Measurements from ENCODE around the gene ZNF182. TPM values are rescaled to one million over a fixed set of nuclear protein-coding genes. Genes with fewer than 3 reads are reported as not detected.

The ZNF182 gene
- total and polyA plus RNA-seq, 9 of the 15 experiments (the other 6 are each of a cell fraction or from before 2014, with no cell fraction given), result 0.59 to 5.0 (median 3.9) TPM

DNA sequence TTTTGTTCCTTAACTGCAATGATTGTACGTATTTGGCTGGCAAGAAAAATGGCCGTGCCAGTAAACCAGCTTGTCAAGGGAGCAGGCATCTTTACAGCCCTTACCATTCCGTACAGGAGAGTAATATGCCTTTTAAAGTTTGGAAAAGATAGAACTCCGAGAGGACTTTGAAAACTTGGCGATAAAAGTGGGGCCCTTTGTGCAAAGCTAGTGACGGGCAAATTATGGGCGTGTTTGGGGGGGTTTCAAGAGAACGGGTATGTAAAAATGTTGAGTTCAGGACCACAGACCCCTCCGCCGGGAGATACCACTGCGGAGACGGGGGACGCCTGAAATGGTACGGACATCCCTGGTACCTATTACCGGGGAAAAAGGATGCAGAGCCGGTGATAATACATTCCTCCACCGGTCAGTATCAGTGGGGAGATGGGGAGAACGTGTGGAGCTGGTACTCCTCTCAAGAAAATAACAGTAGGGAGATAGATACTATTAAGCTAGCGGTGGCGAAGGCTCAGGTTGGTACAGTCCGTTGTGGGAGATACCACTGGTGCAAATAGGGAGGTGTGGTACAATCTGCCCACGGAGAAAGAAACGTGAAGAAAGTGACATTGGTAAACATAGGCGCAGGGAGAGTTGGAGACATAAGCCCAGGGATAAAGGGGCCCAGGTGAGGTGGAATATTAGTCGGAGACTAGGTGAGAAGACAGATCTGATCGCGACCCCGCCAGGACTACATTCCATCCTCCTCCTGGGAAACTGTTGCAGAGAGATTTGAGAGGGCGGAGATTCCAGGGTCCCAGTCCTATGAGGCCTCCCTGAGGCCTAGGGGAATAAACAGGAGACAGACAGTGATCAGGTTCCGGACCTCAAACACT is 17.5 kb upstream of the ZNF182 start (continued):
- TF ChIP-seq, protein P1, sequence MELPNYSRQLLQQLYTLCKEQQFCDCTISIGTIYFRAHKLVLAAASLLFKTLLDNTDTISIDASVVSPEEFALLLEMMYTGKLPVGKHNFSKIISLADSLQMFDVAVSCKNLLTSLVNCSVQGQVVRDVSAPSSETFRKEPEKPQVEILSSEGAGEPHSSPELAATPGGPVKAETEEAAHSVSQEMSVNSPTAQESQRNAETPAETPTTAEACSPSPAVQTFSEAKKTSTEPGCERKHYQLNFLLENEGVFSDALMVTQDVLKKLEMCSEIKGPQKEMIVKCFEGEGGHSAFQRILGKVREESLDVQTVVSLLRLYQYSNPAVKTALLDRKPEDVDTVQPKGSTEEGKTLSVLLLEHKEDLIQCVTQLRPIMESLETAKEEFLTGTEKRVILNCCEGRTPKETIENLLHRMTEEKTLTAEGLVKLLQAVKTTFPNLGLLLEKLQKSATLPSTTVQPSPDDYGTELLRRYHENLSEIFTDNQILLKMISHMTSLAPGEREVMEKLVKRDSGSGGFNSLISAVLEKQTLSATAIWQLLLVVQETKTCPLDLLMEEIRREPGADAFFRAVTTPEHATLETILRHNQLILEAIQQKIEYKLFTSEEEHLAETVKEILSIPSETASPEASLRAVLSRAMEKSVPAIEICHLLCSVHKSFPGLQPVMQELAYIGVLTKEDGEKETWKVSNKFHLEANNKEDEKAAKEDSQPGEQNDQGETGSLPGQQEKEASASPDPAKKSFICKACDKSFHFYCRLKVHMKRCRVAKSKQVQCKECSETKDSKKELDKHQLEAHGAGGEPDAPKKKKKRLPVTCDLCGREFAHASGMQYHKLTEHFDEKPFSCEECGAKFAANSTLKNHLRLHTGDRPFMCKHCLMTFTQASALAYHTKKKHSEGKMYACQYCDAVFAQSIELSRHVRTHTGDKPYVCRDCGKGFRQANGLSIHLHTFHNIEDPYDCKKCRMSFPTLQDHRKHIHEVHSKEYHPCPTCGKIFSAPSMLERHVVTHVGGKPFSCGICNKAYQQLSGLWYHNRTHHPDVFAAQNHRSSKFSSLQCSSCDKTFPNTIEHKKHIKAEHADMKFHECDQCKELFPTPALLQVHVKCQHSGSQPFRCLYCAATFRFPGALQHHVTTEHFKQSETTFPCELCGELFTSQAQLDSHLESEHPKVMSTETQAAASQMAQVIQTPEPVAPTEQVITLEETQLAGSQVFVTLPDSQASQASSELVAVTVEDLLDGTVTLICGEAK (IDR thresholded peaks at IDR 0.05), result no peak
- TF ChIP-seq, protein P1 (CRISPR knock-in tag; IDR thresholded peaks at IDR 0.05), result no peak
- TF ChIP-seq ZNF134 (CRISPR knock-in tag; conservative IDR thresholded peaks at IDR 0.05) (no peak), TCF7L2 (IDR thresholded peaks at IDR 0.05; ENCODE audit: low read depth, low read length) (peak; percentile 81), ZNF124 (CRISPR knock-in tag; IDR thresholded peaks at IDR 0.05) (no peak), MBD1 (CRISPR knock-in tag; IDR thresholded peaks at IDR 0.05) (no peak), KLF10 (CRISPR knock-in tag; IDR thresholded peaks at IDR 0.05) (no peak), HIVEP1 (CRISPR knock-in tag; IDR thresholded peaks at IDR 0.05) (no peak), HMG20B (CRISPR knock-in tag; IDR thresholded peaks at IDR 0.05) (no peak), FOSL1 (tag; conservative IDR thresholded peaks at IDR 0.05) (no peak), EP300 (IDR thresholded peaks at IDR 0.05; ENCODE audit: low read length) (no peak), FOXO4 (CRISPR knock-in tag; IDR thresholded peaks at IDR 0.05) (no peak), JUND (IDR thresholded peaks at IDR 0.05; ENCODE audit: borderline replicate concordance, low read depth, low read length) (peak; percentile 71), JUND (tag; IDR thresholded peaks at IDR 0.05; ENCODE audit: borderline replicate concordance, low read depth, low read length) (no peak), FOXM1 (IDR thresholded peaks at IDR 0.05; ENCODE audit: low read depth) (0 out of 2 replicates have a peak, but pooled peaks have one; percentile 42), FOXM1 (CRISPR knock-in tag; IDR thresholded peaks at IDR 0.05; ENCODE audit: low read depth) (no peak), PML (IDR thresholded peaks at IDR 0.05; ENCODE audit: low read length) (no peak)

All from K562 (cell line).